Right hindlimb (tissue), 1 donor: ENCODE data around the gene SIPA1L3.
A peak's percentile ranks its signal among the peaks of the same experiment; 100 is the strongest.

Experiments used
- DNase-seq: peaks from one replicate; pipeline ENCODE4 v3.0.0-alpha.2; 2018

Gene SIPA1L3

DNA sequence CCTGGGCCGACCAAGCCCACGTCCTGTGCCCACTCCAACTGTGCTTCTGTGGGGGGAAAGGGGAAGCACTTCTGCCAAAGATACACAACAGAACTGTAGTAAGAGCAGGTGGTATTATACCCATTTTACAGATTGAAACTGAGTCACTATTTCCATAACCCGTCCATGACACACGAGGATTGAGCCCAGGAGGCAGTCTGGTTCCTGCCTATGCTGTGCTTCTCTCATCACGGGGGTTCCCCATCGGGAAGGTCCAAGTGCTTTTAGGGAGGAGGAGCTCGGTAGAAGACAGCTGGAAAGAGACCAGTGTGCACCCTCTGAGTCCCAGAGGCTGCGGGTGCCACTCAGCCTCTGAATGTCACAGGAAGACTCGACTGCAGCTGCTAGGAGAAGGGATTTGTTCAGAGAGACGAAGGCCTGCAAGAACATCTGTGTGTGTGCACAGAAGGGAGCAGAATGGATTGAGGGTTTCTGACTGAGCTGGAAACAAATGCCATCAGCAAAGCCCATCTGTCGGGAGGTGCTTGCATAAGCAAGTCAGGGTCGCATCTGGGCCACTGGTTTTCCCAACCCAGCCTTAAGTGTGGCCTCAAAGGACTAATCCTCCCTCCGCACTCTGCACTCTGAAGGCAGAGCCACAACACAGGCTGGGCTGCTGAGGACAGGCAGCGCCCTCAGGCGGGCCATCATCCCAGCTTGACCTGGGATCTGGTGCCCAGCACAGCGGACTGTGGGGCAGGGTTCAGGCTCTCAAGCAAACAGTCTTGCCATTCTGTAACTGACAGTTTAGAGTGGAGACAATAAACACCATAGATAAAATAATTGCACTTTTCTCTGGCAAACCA lies 167.1 kb downstream of the SIPA1L3 start:
- DNase-seq = peak; percentile 43

DNA sequence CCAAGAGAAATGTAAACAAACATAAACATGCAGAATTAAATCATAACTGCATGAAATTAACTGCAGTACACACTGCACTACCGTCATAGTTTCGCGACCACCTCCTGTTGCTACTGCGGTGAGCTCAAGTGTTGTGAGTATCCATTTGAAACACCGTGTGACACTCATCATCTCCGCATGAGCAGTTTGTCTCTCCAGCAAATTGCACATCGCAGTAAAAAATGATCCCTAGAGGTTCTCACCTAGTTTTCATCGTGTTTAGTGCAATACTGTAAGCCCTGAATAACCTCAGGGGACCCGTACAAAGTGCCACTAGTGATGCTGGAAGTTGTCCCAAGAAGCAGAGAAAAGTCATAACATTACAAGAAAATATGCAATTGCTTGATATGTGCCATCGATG lies 169.3 kb downstream of the SIPA1L3 start:
- DNase-seq = no peak

DNA sequence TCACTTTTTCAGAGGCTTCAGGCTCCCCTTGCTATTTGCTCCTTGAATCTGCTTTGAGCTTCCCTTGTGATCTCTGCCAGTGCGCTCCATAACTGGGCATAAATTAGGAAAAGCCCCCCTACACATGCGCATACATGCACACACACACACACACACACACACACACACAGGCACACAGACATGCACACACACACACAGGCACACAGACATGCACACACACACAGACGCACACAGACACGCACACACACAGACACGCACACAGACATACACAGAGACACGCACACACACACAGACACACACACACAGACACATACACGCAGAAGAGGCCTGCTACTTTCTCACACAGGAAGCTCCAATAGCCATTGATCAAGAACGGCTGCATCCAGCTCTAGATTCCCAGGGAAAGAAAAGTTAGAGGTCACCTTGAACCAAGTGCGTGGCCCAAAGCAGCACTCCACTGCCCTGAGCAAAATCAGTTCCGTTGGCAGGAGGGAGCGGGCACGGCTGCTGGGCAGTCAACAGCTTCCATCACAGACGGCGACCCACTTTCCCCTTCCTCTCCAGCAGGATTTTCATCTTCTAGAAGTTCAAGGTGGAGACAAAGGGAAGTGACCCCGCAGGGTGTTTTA lies 171.4 kb downstream of the SIPA1L3 start:
- no peak for DNase-seq

- DNase-seq = no peak
Observed at GRCh38 chr19:38079926-38080380, 172.9 kb downstream of the SIPA1L3 start.

- DNase-seq = no peak
Observed at GRCh38 chr19:38081547-38082255, 174.7 kb downstream of the SIPA1L3 start.

DNA sequence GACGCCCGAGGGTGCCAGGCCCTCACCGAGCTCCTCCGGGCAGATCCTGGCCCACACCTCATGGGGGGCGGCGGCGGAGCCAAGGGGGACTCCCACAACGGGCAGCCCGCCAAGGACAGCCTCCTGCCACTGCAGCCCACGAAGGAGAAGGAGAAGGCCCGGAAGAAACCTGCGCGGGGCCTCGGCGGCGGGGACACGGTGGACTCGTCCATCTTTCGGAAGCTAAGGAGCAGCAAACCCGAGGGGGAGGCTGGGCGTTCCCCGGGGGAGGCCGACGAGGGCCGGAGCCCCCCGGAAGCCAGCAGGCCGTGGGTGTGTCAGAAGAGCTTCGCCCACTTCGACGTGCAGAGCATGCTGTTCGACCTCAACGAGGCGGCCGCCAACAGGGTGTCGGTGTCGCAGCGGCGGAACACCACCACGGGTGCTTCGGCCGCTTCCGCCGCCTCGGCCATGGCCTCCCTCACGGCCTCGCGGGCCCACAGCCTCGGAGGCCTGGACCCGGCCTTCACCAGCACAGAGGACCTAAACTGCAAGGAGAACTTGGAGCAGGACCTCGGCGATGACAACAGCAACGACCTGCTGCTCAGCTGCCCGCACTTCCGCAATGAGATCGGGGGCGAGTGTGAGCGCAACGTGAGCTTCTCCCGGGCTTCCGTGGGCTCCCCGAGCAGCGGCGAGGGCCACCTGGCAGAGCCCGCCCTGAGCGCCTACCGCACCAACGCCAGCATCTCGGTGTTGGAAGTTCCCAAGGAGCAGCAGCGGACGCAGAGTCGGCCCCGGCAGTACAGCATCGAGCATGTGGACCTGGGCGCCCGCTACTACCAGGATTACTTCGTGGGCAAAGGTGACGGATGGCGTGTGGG lies 175.5 kb downstream of the SIPA1L3 start:
- no peak for DNase-seq

DNA sequence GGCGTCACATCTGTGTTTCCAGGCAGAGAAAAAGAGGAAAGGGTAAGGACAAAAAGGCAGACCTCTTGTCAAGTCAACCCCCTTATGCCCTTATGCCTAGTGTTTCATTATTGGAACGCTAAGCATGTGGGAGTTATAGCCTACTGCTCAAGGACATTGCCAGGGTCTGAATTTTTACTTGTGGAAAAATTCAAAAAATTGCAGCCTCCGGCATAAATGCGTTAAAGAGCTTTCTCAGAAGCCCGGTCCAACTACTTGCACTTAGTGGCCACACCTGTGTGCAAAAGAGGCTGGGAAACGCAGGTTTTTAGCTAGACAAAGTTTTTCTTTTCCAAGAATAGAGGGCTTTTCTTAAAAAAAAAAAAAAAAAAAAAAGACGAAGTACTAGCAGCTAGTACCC lies 177.2 kb downstream of the SIPA1L3 start:
- DNase-seq = no peak

GRCh38 chr19:38089440-38089839 lies 182.4 kb downstream of the SIPA1L3 start:
- DNase-seq = no peak

DNA sequence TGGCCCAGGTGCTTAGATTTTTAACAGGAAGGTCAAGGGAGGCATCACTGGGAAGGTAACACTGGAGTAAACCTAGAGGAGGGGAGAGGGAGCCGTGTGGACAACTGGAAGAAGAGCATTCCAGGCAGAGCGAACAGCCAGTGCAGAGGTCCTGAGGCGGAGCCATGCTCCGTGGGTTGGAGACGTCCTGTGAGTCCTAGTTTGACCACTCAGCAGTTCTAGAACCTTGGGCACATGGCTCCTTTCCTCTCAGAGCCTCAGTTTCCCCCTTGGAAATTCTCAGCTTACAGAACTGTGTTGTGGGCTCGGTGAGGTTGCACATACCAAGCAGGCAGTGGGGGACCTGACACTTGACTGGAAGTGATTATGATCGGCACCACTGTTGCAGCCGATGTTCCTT lies 186.1 kb downstream of the SIPA1L3 start:
- no peak for DNase-seq

DNA sequence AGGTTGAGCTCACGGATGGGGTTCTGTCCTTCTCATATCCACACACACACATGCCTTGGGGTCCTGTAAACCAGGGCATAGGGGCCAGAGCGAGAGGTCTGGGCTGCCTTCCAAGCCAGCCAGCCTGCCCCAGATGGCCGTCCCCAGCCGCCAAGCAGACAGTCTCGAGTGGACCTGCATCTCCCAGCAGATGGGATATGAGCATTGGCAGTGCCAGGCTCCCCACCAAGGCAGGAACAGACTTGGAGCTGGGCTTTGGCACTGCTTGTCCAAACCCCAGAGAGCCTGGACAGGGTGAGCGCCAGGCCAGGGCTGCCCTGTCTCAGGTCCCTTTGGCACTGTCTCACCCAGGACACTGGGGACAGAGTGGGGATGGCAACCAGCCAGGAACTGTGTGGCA lies 186.6 kb downstream of the SIPA1L3 start:
- DNase-seq = peak; percentile 54

DNA sequence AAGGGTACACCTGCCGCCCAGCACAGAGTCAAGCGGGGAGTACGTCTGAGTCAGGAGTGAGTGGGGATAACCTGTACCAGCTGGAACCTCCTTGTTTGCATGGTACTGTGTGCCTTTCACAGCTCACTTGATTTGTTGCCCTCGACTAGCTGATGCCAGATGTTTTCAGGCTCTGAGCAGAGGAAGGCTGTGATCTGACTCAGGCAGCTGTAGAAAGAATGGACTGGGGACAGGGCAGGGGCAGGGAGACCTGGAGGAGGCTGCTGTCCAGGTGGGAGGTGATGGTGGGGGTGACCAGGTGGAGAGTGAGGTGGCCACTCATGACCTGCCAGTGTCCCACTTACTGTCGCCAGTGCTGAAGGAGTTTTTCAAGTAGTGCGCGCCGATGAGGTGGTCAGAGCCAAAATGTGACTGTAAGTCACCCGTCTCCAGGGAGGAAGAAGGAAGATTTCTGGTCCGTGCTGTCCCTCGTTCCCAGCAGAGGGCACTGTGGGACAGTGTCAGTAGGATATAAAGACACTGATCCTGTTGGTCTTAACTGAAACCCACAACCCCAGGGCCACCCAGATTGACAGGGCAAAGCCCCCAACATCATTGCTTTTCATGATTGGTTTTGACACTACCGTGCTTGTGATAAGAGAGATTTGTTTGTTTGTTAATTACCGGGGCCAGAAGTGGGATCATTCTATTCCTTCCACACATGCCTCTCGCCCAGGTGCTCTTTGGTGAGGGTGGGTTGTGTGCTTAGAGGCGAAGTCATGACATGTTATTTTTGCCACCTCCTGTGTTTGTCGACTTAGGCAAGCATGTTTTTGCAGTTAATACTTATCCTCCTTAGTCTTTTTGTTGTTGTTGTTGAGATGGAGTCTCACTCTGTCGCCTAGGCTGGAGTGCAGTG lies 188.7 kb downstream of the SIPA1L3 start:
- peak; percentile 65 for DNase-seq

DNA sequence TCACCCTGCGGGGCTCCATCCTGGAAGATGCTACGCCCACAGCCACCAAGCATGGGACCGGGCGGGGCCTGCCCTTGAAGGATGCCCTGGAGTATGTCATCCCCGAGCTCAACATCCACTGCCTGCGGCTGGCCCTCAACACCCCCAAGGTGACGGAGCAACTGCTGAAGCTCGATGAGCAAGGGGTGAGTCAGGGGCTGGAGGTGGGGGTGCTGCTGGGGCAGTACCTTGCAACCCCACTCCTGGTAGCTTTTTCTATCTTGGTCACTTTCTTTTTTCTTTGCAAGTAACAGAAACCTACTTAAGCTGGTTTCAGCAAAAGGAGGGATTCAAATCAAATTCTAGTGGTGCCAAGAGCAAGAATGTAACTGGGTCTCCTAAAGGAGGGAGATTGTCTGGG lies 193.0 kb downstream of the SIPA1L3 start:
- no peak for DNase-seq

DNA sequence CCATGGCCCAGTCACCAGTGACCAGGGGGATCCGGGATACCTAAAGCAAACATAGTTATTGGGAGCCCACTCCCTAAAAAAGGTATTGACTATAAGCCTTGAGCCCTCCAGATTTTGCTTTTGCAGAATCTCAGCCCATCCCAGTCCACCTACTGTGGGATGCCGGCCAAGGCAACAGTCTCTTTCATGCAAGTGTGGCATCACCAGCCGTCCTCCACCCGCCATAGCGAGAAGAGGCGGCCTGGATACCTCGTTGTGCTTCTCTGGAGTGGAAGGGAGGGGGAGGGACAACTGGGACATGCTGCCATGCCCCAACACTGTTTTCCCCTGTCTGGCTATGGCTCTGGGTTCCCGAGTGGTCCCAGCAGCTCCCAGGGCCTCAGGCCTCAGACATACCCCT lies 193.6 kb downstream of the SIPA1L3 start:
- no peak for DNase-seq

- DNase-seq = no peak
Observed at GRCh38 chr19:38101723-38102122, 194.7 kb downstream of the SIPA1L3 start.

DNA sequence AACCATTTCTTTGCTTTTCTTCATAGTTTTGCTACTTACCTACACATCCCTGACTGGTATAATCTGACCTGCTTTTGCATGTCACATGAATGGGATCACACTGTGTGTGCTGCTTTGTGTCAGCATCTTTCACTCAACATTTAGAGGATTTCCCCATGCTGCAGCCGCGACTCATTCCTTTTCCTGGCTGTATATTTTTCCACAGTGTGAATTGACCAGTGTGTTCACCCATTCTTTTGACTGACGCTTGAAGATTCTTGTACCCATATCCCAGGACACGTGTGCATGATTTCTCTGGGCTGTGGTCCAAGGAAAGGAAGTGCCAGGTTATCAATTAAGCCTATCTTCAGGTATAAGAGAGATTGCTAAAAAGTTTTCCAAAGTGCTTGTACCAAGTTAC lies 198.6 kb downstream of the SIPA1L3 start:
- DNase-seq = no peak

- no peak for DNase-seq
Observed at GRCh38 chr19:38107129-38107528, 200.1 kb downstream of the SIPA1L3 start.

GRCh38 chr19:38111898-38112297 lies 204.9 kb downstream of the SIPA1L3 start:
- DNase-seq = no peak

DNA sequence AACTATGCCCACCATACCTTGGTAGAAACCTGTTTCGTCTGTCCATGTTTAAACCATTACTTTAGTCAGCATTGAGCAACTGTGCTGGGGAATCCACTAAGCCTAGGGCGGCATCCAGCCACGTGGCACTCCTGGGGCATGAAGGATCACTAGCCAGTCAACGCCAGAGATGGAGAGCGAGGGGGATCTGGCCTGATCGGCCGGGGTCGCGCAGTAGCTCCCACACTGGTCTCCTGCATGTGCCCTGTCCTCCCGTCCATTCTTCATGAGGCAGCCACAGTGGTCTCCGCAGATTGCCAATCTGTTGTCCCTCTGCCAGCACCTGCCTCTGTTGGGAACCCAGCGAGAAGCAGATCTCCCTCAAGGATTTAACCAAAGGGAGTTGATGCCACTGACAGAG lies 207.6 kb downstream of the SIPA1L3 start:
- no peak for DNase-seq

- DNase-seq = no peak
Observed at GRCh38 chr19:38115271-38115802, 208.3 kb downstream of the SIPA1L3 start.

DNA sequence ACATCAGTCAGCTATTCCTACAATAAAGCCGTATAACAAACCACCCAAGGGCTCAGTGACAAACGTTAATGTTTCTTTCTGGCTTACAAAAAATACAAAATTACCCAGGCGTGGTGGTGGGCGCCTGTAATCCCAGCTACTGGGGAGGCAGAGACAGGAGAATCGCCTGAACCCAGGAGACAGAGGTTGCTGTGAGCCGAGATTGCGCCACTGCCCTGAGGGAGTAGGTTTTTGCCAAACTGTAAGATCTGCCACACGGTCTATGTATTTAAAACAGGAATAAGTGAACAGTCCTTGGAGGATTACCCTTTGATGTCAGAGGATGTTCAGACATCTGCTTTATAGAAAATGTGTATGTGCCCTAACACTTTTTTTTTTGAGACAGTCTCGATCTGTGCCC lies 211.2 kb downstream of the SIPA1L3 start:
- no peak for DNase-seq

- DNase-seq = no peak
Observed at GRCh38 chr19:38120471-38121025, 213.5 kb downstream of the SIPA1L3 start.
